ENCODE results near the gene CD300H. TPM values are rescaled to one million over a fixed set of nuclear protein-coding genes. Genes with fewer than 3 reads are reported as not detected.

Gene CD300H
- polyA plus RNA-seq (2013, experiment 1 of 2): not detected
- not detected for polyA plus RNA-seq (2013, experiment 2 of 2)

DNA sequence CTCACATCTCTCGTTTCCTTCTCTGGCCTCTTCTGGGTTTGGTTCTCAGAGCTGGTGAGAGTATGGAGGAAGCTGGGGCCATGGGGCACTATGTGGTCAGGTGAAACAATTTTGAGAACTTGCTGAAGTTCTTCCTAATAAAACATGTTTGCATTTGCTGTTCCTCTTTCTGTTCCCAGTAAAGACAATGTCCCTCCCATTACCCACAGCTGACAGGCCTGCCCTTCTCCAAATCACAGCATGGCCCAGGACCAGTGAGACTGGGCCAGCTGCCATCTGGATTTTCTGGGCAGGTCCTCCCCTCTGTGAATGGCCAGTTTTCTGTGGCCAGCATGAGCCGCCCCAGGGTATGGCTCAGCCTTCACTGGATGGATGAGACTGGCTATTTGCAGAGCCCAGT, at the start of gene CD300H:
TSS of gene CD300H (minus strand) at position 113 of the 400 bp plus-strand sequence.
- Histone ChIP-seq H2BK120ac (ENCODE audit: low read depth, low read length) (no peak within 1 kb of the TSS), H3K4me2 (ENCODE audit: low read length, poor library complexity, severe bottlenecking) (no peak within 1 kb of the TSS), H3K4me1 (ENCODE audit: control insufficient read depth, insufficient read depth, low read depth, low read length) (peaks cover 22% of the 10 kb centered on the region), H2AK5ac (ENCODE audit: low read length, severe bottlenecking) (no peak within 1 kb of the TSS), H2AFZ (ENCODE audit: low read depth, low read length) (no peak within 1 kb of the TSS), H2BK5ac (ENCODE audit: low read depth, low read length, poor library complexity, severe bottlenecking) (no peak within 1 kb of the TSS), H3K4me3 (ENCODE audit: insufficient read depth in 1 of 2, low read depth in 1 of 2, low read length in 2 of 2) (no peak within 1 kb of the TSS), H4K8ac (ENCODE audit: low read length) (no peak within 1 kb of the TSS), H3K27me3 (ENCODE audit: control insufficient read depth in 1 of 2, insufficient read depth in 1 of 2, low read length in 2 of 2) (peaks cover 19 to 59% of the 10 kb centered on the region in 2 experiments), H2BK15ac (ENCODE audit: low read depth, poor library complexity, severe bottlenecking) (no peak within 1 kb of the TSS), H3K9me3 (ENCODE audit: control insufficient read depth, low read length) (peaks cover 8% of the 10 kb centered on the region), H3K79me1 (replicated peaks; ENCODE audit: low read length, poor library complexity, severe bottlenecking) (no peaks in the 10 kb centered on the region), H3K4ac (ENCODE audit: low read depth in 1 of 2, low read length in 2 of 2) (no peak within 1 kb of the TSS), H3K36me3 (ENCODE audit: control insufficient read depth in 1 of 2, insufficient read depth in 2 of 2, low read depth in 1 of 2, low read length in 2 of 2) (no peaks in the 10 kb centered on the region), H4K91ac (ENCODE audit: low read length) (no peak within 1 kb of the TSS), H3K14ac (ENCODE audit: low read length in 2 of 2) (no peak within 1 kb of the TSS), H3K9ac (ENCODE audit: low read length) (no peak within 1 kb of the TSS), H3K27ac (ENCODE audit: low read length, poor library complexity, severe bottlenecking) (no peak within 1 kb of the TSS), H2BK12ac (ENCODE audit: low read length in 2 of 2) (no peak within 1 kb of the TSS), H3K23ac (ENCODE audit: low read length in 2 of 2) (no peak within 1 kb of the TSS), H3K18ac (ENCODE audit: low read depth in 1 of 2, low read length in 2 of 2) (no peak within 1 kb of the TSS)
- DNase-seq: no peak
- 86% methylated on average over 1 of the region's 2 CpGs for WGBS

DNA sequence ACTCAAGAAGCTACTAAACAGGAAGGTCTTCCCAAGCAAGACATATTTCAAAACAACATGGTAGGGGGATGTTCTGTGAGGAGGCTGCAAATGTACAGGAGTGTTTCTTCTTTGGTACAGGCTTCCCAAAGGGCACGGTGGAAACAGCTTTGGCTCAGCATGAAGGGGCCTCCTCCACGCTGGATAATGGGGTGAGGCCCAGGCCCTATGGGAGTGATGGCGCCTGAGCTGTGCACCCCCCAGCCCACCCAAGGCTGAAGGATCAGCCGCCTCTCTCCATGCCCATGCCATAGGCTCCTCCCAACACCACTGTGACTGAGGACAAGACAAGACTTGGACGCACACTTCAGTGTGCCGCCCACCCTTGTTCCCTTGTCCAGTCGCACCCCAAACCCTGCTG, 49.4 kb upstream of the CD300H start:
- H3K27ac ChIP-seq (ENCODE audit: low read length, poor library complexity, severe bottlenecking): no peak overlapping the region
- DNase-seq: no peak
- H3K36me3 ChIP-seq (ENCODE audit: control insufficient read depth in 1 of 2, insufficient read depth in 2 of 2, low read depth in 1 of 2, low read length in 2 of 2): no peaks in the 10 kb centered on the region
- no peak overlapping the region for H2BK15ac ChIP-seq (ENCODE audit: low read depth, poor library complexity, severe bottlenecking)
- H3K4ac ChIP-seq (ENCODE audit: low read depth in 1 of 2, low read length in 2 of 2): no peak overlapping the region
- H4K8ac ChIP-seq (ENCODE audit: low read length): no peak overlapping the region
- H3K9ac ChIP-seq (ENCODE audit: low read length): no peak overlapping the region
- H3K4me1 ChIP-seq (ENCODE audit: control insufficient read depth, insufficient read depth, low read depth, low read length): peaks cover 4% of the 10 kb centered on the region
- peaks cover 7 to 74% of the 10 kb centered on the region in 2 experiments for H3K27me3 ChIP-seq (ENCODE audit: control insufficient read depth in 1 of 2, insufficient read depth in 1 of 2, low read length in 2 of 2)
- 83% methylated on average over 7 of the region's 7 CpGs for WGBS
- no peak overlapping the region for H2AK5ac ChIP-seq (ENCODE audit: low read length, severe bottlenecking)
- no peak overlapping the region for H3K4me2 ChIP-seq (ENCODE audit: low read length, poor library complexity, severe bottlenecking)
- H3K18ac ChIP-seq (ENCODE audit: low read depth in 1 of 2, low read length in 2 of 2): no peak overlapping the region
- H3K23ac ChIP-seq (ENCODE audit: low read length in 2 of 2): no peak overlapping the region
- H4K91ac ChIP-seq (ENCODE audit: low read length): no peak overlapping the region
- no peak overlapping the region for H3K14ac ChIP-seq (ENCODE audit: low read length in 2 of 2)
- no peak overlapping the region for H2BK5ac ChIP-seq (ENCODE audit: low read depth, low read length, poor library complexity, severe bottlenecking)
- no peak overlapping the region for H2BK12ac ChIP-seq (ENCODE audit: low read length in 2 of 2)
- no peaks in the 10 kb centered on the region for H3K9me3 ChIP-seq (ENCODE audit: control insufficient read depth, low read length)
- H3K4me3 ChIP-seq (ENCODE audit: insufficient read depth in 1 of 2, low read depth in 1 of 2, low read length in 2 of 2): no peak overlapping the region
- no peak overlapping the region for H2BK120ac ChIP-seq (ENCODE audit: low read depth, low read length)
- no peak overlapping the region for H2AFZ ChIP-seq (ENCODE audit: low read depth, low read length)
- H3K79me1 ChIP-seq (replicated peaks; ENCODE audit: low read length, poor library complexity, severe bottlenecking): no peaks in the 10 kb centered on the region

- H2BK15ac ChIP-seq (ENCODE audit: low read depth, poor library complexity, severe bottlenecking): no peak overlapping the region
- no peak overlapping the region for H3K18ac ChIP-seq (ENCODE audit: low read depth in 1 of 2, low read length in 2 of 2)
- H2AK5ac ChIP-seq (ENCODE audit: low read length, severe bottlenecking): no peak overlapping the region
- no peak overlapping the region for H4K8ac ChIP-seq (ENCODE audit: low read length)
- DNase-seq: no peak
- H3K9me3 ChIP-seq (ENCODE audit: control insufficient read depth, low read length): no peaks in the 10 kb centered on the region
- H3K79me1 ChIP-seq (replicated peaks; ENCODE audit: low read length, poor library complexity, severe bottlenecking): no peaks in the 10 kb centered on the region
- no peak overlapping the region for H3K27ac ChIP-seq (ENCODE audit: low read length, poor library complexity, severe bottlenecking)
- H3K27me3 ChIP-seq (ENCODE audit: control insufficient read depth in 1 of 2, insufficient read depth in 1 of 2, low read length in 2 of 2): peaks cover 15 to 83% of the 10 kb centered on the region in 2 experiments
- H2BK120ac ChIP-seq (ENCODE audit: low read depth, low read length): no peak overlapping the region
- H2BK12ac ChIP-seq (ENCODE audit: low read length in 2 of 2): no peak overlapping the region
- H4K91ac ChIP-seq (ENCODE audit: low read length): no peak overlapping the region
- H2AFZ ChIP-seq (ENCODE audit: low read depth, low read length): no peak overlapping the region
- no peak overlapping the region for H3K14ac ChIP-seq (ENCODE audit: low read length in 2 of 2)
- H3K4me3 ChIP-seq (ENCODE audit: insufficient read depth in 1 of 2, low read depth in 1 of 2, low read length in 2 of 2): no peak overlapping the region
- H3K4me1 ChIP-seq (ENCODE audit: control insufficient read depth, insufficient read depth, low read depth, low read length): peaks cover 4% of the 10 kb centered on the region
- H3K23ac ChIP-seq (ENCODE audit: low read length in 2 of 2): no peak overlapping the region
- H3K4ac ChIP-seq (ENCODE audit: low read depth in 1 of 2, low read length in 2 of 2): no peak overlapping the region
- H3K36me3 ChIP-seq (ENCODE audit: control insufficient read depth in 1 of 2, insufficient read depth in 2 of 2, low read depth in 1 of 2, low read length in 2 of 2): no peaks in the 10 kb centered on the region
- 96% methylated on average over 6 of the region's 6 CpGs for WGBS
- H2BK5ac ChIP-seq (ENCODE audit: low read depth, low read length, poor library complexity, severe bottlenecking): no peak overlapping the region
- no peak overlapping the region for H3K4me2 ChIP-seq (ENCODE audit: low read length, poor library complexity, severe bottlenecking)
- H3K9ac ChIP-seq (ENCODE audit: low read length): no peak overlapping the region
Measured at GRCh38 chr17:74612046-74612445, 44.7 kb upstream of the CD300H start.

DNA sequence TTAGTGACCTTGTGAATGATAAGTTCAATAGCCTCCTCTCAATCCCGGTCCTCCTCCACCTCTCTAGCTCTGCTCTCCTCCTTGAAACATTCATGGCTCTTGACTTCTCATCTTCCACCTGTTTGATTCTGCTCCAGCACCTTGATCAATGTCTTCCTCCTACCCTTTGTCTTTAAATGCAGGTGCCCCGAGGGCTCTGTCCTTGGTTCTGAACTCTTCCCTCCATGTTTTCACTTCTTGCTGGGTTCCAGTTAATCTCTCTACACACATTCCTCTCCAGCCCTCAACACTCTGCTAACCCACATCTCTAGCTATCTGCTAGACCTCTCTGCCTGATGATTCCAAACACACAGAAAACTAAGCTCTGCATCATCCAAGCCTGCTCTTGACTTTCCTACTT, 42.8 kb upstream of the CD300H start:
- 19% methylated on average over 2 of the region's 2 CpGs for WGBS
- Histone ChIP-seq H3K23ac (ENCODE audit: low read length in 2 of 2) (no peak overlapping the region), H3K36me3 (ENCODE audit: control insufficient read depth in 1 of 2, insufficient read depth in 2 of 2, low read depth in 1 of 2, low read length in 2 of 2) (no peaks in the 10 kb centered on the region), H3K14ac (ENCODE audit: low read length in 2 of 2) (no peak overlapping the region), H3K27ac (ENCODE audit: low read length, poor library complexity, severe bottlenecking) (no peak overlapping the region), H2AFZ (ENCODE audit: low read depth, low read length) (no peak overlapping the region), H3K79me1 (replicated peaks; ENCODE audit: low read length, poor library complexity, severe bottlenecking) (no peaks in the 10 kb centered on the region), H2BK5ac (ENCODE audit: low read depth, low read length, poor library complexity, severe bottlenecking) (no peak overlapping the region), H4K91ac (ENCODE audit: low read length) (no peak overlapping the region), H3K18ac (ENCODE audit: low read depth in 1 of 2, low read length in 2 of 2) (no peak overlapping the region), H2AK5ac (ENCODE audit: low read length, severe bottlenecking) (no peak overlapping the region), H2BK12ac (ENCODE audit: low read length in 2 of 2) (no peak overlapping the region), H3K4me2 (ENCODE audit: low read length, poor library complexity, severe bottlenecking) (no peak overlapping the region), H3K9ac (ENCODE audit: low read length) (no peak overlapping the region), H3K4me3 (ENCODE audit: insufficient read depth in 1 of 2, low read depth in 1 of 2, low read length in 2 of 2) (no peak overlapping the region), H2BK120ac (ENCODE audit: low read depth, low read length) (no peak overlapping the region), H3K27me3 (ENCODE audit: control insufficient read depth in 1 of 2, insufficient read depth in 1 of 2, low read length in 2 of 2) (peaks cover 15 to 72% of the 10 kb centered on the region in 2 experiments), H3K4me1 (ENCODE audit: control insufficient read depth, insufficient read depth, low read depth, low read length) (peaks cover 4% of the 10 kb centered on the region), H2BK15ac (ENCODE audit: low read depth, poor library complexity, severe bottlenecking) (no peak overlapping the region), H3K4ac (ENCODE audit: low read depth in 1 of 2, low read length in 2 of 2) (no peak overlapping the region), H4K8ac (ENCODE audit: low read length) (no peak overlapping the region), H3K9me3 (ENCODE audit: control insufficient read depth, low read length) (no peaks in the 10 kb centered on the region)
- DNase-seq: no peak
